ENCODE results near the gene RAPGEF3. TPM values are rescaled to one million over a fixed set of nuclear protein-coding genes. Genes with fewer than 3 reads are reported as not detected.

RAPGEF3 gene
- total RNA-seq: 100 to 1,000 TPM in 1 of 4 donors, 10 to 100 TPM in 3; 36.9 to 223 (median 48.5) TPM

- no peak for TF ChIP-seq CTCF (IDR thresholded peaks at IDR 0.05; ENCODE audit: low read depth)
Observed at GRCh38 chr12:47758834-47759690, at the start of gene RAPGEF3. TSS of gene RAPGEF3 (minus strand) at chr12:47758880. CDS start at chr12:47758556, 324 bp downstream.

- TF ChIP-seq CTCF (IDR thresholded peaks at IDR 0.05; ENCODE audit: low read depth): no peak
Observed at GRCh38 chr12:47808050-47808449, 49.4 kb upstream of the RAPGEF3 start.

- no peak for TF ChIP-seq CTCF (IDR thresholded peaks at IDR 0.05; ENCODE audit: low read depth)
Observed at GRCh38 chr12:47807338-47807737, 48.7 kb upstream of the RAPGEF3 start.

- TF ChIP-seq CTCF (IDR thresholded peaks at IDR 0.05; ENCODE audit: low read depth): no peak
Observed at GRCh38 chr12:47805417-47805816, 46.7 kb upstream of the RAPGEF3 start.

- TF ChIP-seq CTCF (IDR thresholded peaks at IDR 0.05; ENCODE audit: low read depth): no peak
Observed at GRCh38 chr12:47804171-47804570, 45.5 kb upstream of the RAPGEF3 start.

GRCh38 chr12:47803191-47803875, 44.7 kb upstream of the RAPGEF3 start:
- no peak for TF ChIP-seq CTCF (IDR thresholded peaks at IDR 0.05; ENCODE audit: low read depth)

- TF ChIP-seq CTCF (IDR thresholded peaks at IDR 0.05; ENCODE audit: low read depth): no peak
Observed at GRCh38 chr12:47802312-47802711, 43.6 kb upstream of the RAPGEF3 start.

All from subcutaneous adipose tissue (tissue), 4 donors.